ENCODE data around the gene FAM229B.

FAM229B gene

DNA sequence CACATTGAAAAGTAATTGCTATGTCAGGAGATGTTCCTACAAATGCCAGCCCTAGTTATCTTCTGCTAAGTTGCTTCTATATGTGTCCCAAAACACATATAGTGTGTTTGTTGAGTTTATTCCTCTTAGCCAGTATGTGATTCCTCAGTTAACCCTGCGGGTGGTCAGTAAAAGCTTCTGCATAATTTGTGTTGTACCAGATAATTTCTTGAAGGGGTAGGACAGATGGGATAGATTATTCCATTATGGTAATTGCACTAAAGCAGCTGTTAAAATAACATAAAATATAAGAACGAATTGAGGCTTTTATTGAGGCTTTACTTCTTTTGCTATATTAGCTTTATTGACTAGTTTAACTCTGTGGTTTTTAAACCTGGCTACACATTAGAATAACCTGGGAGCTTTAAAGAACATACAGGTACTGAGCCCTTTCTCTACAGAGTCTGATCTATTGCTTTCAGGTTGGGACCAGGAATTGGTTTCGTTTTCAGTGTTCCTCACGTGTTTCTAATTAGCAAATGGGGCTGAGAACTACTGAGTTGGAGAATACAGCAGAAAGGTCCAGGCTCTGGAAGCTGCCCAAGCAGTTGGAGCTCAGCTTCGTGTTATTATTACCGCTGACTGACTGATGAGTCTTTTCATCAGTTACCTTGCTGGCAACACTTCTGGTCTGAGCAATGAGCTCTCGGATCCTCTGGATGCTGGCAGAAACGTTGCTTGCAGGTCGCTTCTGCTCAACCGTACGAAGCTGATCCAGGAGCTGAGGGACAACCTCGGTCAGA lies 56.9 kb downstream of the FAM229B start:
- no peak for DNase-seq

DNA sequence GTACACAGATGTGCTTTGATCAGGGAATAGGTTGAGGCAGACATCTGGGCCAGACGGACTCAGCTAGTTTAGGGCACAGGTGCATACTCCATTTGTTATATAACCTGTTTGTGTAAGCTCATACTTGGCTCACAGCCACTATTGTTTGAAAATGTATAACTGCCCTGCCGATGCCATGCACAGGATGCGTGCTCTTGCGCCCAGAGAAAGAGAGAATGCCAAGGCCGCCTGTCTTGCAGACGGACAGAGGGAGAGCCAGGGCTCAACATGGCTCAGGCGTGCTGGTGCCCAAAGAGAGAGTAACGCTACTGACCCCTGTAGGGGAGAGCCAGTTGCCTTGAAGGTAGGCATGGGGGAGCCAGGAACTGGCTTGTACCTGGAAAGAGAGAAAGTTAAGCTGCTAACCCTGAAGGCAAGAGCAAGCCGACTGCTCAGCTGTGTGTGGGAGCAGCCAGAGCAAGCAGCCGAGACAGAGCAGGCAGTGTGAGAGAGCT lies 57.7 kb downstream of the FAM229B start:
- DNase-seq: no peak

DNA sequence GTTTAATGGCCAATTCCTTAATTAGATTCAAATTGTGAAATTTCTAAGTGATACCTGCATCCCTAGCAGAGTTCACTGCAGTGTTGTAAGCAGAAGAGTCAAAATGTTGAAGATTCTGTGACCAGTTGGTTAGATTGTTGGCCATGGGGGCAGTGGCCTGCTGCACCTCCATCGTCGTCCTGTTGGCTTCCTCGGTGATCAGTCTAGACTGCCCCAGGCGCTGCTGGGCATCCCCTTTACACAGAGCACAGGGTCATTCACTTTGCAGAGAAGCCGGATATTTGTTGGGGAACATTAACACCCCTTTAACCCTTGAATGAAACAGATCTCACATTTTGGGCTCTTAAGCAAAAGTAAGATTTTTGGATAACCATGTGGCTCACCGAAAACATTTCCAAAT lies 60.7 kb downstream of the FAM229B start:
- no peak for DNase-seq

DNA sequence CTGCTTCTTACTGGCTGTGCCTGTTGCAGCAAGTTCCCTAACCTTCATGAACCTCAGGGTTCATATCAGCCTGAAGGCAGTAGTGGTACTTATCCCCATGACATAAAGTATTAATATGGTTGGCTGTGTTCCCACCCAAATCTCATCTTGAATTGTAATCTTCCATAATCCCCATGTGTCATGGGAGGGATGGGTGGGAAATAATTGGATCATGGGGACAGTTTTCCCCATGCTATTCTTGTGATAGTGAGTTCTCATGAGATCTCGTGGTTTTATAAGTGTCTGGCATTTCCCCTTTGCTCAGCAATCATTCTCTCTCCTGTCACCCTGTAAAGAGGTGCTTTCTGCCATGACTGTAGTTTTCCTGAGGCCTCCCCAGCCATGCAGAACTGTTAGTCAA lies 61.8 kb downstream of the FAM229B start:
- DNase-seq: no peak

DNA sequence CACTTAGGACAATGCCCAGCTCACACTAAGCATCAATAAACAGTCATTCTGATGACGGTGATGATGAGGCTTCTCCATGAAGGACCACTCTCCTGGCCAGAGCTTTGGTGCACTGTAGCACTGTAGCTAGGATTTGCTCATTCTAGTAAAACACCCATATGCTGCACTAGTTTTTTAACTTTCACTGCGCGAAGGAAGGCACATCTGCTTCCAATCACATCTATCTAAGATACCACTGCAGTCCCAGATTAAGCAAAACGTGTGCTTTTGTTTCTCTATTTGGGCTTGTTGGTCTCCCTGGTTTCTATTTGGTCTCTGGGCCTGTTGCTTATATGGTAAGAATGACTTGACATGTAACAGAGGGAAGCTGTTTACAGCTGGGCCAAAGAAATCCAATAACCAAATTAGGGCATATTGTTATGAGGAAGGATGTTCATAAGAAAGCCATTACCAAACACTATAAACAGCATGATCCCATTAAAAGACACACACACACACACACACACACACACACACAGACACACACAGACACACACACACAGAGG lies 62.4 kb downstream of the FAM229B start:
- DNase-seq: no peak

DNA sequence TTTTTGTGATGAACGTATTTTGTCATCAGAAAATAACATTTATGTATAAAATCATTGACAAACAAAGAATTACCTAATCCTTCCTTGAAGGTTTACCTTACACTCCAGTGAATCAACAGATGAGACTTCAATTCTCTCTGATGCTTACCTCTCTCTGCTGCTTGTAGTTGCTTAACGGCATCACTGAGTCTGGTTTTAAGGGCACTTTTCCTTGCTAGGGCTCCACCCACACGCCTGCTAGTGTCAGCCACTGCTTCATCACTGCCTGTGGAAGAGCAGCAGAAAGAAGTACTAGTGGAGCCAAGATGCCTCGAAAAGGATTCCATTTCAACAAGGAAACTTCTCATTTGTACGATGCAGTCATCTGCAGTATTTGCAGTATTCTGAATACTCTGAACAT lies 63.0 kb downstream of the FAM229B start:
- DNase-seq: no peak

Data from NCI-H510A (cell line).